HG03439 (cell line): ENCODE data around the gene XK.
"Not testable (repeated sequence)": the region's sequence is repeated elsewhere in the genome, so short reads cannot be mapped to it uniquely, and the experiment has no call there.

Experiments
- ATAC-seq: cut with Tn5 transposase; IDR thresholded peaks from one replicate; pipeline ENCODE4 v1.9.1; 2021; ENCODE audit warnings: mild to moderate bottlenecking, moderate library complexity; ENCODE audit not compliant: unreplicated experiment

The XK gene, protein sequence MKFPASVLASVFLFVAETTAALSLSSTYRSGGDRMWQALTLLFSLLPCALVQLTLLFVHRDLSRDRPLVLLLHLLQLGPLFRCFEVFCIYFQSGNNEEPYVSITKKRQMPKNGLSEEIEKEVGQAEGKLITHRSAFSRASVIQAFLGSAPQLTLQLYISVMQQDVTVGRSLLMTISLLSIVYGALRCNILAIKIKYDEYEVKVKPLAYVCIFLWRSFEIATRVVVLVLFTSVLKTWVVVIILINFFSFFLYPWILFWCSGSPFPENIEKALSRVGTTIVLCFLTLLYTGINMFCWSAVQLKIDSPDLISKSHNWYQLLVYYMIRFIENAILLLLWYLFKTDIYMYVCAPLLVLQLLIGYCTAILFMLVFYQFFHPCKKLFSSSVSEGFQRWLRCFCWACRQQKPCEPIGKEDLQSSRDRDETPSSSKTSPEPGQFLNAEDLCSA

DNA sequence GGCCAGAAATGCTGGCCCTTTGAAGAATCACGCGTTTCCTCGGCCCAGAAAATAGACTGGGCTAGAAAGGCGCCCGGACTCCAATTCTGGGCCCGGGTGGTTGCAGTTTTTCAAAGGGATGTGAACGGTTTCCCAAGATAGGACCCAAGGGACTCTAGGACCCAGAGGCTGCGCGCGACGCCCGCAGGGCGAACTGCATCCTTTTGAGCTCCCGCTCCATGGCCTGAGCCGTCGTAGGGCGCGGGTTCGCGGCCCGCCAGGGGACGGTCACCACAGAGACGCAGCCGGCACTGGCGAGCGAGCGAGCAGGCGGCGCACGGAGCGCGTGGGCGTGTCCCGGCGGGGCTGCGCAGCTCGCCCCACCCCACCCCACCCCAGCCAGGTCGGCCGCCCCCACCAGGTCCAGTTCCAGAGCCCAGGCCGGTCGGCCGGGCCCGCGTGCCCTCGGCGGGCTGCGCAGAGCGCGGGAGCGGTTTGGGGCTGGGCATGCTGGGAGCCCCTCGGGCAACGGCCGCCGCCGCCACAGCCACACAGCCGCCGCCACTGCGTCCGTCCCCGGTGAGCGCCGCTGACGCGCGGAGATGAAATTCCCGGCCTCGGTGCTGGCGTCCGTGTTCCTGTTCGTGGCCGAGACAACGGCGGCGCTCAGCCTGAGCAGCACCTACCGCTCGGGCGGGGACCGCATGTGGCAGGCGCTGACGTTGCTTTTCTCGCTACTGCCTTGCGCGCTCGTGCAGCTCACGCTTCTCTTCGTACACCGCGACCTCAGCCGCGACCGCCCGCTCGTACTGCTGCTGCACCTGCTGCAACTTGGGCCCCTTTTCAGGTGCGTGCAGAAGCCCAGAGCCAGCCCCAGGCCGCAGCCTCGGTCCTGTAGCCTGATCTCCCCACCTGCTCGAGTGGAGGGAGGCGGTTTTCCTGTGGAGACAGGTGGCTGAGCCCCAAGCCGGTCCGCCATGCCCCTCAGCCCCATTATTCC lies at the start of gene XK:
TSS of gene XK (plus strand) at position 411 of the 979 bp plus-strand sequence. CDS start at position 582, 171 bp downstream.
- ATAC-seq, result peak; percentile 67

DNA sequence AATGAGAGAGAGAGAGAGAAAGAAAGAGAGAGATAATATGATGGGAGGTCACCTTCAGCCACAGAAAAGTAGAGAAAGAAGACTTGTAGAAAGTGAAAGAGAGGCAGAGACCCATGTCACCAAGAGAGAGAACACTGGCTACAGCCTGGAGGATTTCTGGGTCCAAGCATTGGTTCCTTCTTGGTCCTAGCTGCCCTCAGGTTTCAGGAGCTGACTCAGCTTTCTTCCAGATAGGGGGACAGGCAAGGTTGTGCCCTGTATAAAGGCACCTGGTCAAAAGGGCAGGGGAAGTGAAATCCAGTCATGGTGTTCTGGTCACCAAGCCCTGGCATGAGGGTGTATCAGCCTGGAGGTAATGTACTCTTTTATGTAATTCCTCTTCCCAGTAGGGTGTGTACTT lies 47.5 kb upstream of the XK start:
- ATAC-seq, result no peak

DNA sequence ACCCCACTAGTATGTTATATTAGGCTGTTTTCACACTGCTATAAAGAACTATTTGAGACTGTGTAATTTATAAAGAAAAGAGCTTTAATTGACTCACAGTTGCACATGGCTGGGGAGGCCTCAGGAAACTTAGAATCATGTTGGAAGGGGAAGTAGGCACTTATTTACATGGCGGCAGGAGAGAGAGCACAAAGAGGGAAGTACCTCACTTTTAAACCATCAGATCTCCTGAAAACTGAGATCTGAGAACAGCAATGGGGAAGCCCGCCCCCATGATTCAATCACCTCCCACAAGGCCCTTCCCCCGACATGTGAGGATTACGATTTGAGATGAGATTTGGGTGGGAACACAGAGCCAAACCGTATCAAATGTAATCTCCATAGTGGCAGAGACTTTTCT lies 45.4 kb upstream of the XK start:
- no peak for ATAC-seq

DNA sequence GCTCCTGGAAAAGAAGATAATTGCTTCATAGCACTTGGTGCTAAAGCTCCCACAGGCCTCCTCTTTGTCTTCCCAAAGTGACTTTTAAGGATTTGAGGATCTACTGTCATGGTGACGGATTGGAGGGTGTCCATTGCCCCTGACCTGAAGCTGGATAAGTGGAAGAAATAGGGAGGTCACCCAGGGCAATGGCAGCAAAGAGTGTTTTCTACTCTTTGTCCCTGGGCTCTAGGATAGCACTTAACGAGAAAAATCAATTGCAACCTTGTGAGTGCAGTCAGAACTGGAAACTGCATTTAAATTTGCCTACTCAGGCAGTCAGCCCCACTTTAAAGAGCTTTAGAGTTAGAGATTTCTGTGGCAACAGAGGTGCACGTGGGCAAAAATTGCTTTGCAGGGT lies 43.7 kb upstream of the XK start:
- ATAC-seq, result no peak

DNA sequence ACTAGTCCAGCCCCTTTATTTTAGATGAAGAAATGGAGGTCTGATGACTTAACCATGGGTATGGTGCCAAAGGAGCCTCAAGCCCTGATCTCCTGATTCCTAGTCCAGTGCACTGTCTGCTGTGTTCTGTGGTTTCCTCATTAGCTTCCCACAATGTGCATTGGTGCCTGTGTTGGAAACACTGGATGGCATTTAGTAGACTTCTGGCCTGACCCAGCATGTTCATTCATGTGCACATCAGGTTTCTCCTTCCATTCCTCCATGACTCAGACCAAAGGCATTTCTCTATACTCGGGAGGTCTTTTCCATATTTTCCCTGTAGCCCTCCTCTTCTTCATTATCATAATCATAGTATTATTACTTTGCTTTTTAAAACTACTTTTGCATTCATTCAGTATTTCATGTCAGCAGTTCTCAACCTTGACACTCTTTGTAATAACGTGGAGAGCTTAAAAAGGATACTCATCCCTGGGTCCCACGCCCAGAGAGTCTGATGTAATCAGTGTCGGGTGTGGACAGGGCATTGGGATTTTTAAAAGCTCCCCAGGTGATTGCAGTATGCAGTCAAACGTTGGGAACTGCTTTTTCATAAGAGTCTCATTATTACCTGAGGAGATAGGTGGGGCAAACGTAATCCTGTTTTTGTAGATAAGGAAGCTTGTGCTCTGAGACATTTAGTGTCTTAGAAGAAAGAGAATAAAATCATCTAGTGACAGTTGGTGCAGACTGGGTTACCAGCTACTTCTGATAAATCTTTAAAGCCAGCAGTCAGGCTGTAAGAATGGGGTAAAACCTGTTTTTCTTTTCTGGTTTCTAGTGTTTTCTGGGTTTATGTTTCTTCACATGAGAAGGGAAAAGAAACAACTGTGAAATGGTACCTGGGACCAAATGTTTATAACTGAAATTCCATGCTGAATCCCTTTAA lies 40.9 kb upstream of the XK start:
- ATAC-seq, result no peak

DNA sequence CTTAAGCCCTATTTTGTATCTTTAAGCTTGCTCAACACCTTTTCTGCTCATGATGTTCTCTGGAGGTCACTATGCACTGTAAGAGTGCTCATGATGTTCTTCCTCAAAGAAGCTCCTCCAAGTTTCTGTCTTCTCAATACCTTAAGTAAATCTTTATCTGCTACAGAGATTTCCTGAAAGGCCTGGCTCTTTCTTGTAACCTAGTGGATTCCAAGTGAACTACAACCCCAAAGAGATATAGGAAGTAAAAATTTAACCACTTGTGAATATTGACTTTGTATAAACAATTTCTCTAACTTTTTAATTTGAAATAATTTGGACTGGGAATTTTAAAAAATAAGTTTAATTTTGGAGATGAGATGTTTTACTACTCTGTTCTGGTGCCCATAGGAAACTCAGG lies 39.3 kb upstream of the XK start:
- ATAC-seq, result no peak

DNA sequence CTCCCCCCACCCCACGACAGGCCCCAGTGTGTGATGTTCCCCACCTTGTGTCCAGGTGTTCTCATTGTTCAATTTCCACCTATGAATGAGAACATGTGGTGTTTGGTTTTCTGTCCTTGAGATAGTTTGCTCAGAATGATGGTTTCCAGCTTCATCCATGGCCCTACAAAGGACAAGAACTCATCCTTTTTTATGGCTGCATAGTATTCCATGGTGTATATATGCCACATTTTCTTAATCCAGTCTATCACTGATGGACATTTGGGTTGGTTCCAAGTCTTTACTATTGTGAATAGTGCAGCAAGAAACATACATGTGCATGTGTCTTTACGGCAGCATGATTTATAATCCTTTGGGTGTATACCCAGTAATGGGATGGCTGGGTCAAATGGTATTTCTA lies 34.7 kb upstream of the XK start:
- not testable (repeated sequence) for ATAC-seq

DNA sequence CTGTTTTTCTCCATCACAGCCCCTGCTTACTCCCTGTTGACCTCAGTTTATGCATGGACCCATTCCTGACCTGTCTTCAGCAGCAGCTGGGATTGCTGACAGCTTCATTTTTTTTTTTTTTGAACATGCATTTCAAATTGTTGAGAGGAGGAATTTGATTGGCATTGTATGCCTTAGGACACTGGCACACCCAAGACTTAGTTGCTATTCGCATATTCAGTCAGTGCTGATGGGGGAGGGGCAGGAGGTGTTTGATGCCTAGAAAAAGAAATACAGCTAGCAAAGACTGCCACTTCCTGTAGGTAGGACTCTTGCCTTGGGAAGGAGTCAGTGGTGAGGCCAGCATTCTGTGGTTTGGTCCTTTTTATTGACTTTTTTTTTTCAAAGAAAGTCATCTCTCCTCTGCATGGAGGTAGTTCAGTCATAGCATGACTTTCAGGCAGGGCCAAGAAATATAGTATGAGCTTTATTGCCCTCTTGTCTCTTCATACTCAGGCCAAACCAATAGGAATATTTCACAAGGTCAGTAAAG lies 33.6 kb upstream of the XK start:
- no peak for ATAC-seq

DNA sequence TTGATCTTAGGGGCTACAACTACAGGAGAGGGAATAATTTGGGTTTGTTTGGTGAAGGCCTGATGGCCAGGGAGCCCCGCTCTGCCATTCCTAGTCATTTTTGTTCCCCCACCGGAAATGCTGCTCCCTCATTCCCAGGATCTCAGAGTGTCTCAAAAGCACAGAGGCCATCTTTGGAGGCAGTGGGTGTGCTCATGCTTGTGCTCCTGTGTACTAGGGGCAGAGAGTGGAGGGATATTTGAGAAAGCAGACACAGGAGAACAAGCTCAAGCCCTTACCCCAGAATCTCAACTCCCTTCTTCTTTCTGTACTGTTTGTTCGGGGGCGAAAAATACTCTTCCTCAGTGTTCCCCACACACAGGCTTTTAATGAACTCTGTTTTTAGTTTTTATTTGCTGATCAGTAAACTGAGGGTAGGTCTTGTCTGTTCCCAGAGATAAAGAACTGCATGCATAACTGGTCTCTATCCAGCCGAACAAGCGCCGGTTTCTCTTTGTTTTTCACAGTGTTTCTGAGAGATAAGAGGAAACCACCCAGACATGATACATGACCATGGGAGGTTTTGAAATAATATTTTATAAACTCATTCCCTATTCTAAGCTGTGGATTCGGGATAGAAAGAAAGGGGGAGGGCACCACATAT lies 32.9 kb upstream of the XK start:
- no peak for ATAC-seq

DNA sequence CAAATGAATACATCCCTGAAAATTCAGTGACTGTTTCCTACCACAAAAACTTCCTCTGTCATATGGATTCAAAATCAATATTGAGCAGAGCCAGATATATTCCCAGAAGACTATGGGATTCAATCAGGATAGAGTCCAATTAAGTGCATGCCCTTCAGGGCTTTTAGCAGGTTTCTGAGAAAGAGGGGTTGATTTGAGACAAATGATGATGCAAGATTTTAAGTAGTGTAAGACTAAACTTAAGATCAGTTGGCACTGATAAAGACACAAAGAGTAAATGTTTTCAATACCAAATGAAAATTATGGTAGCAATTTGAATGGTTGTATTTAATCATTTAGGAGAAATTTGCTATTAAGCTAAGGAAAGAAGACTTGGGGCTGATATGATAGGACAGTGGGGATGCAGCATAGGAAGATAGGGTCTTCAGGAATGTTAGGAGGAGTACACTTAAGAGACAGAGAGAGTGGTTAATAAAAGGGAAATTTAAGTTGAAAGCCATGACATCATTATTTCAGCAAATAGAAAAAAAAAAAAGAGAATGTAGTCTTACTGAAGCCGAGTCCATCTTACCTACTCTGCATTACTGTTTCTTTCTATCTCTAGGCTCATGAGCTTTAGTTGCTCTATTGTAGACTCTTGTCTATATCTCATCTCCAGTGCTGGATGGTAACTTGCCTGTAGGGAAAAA lies 32.0 kb upstream of the XK start:
- ATAC-seq, result no peak

DNA sequence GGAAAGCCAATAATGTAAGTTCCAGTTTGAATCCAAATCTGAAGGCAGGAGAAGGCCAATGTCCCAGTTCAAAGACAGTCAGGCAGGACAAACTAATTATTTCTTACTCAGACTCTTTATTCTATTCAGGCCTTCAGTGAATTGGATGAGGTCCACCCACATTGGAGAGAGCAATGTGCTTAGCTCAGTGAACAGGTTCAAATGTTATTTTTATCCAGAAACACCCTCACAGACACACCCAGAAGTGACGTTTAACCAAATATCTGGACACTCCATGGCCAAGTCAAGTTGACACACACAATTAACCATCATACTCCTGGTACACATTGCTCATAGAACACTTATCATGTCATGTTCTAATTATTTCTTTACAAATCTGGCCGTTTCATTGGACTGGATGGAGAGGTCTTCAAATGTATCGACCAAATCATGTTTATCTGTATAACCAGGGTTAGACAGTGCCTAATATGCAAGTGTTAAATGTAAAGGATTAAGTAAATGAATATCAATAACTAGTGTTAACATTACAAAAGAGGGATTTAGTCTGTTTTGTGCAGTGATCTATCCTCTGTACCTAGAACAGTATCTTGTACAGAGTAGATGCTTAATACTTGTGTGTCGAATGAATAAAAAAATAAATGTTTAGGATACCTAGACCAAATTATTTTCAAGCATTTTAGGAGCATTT lies 27.1 kb upstream of the XK start:
- ATAC-seq, result no peak

DNA sequence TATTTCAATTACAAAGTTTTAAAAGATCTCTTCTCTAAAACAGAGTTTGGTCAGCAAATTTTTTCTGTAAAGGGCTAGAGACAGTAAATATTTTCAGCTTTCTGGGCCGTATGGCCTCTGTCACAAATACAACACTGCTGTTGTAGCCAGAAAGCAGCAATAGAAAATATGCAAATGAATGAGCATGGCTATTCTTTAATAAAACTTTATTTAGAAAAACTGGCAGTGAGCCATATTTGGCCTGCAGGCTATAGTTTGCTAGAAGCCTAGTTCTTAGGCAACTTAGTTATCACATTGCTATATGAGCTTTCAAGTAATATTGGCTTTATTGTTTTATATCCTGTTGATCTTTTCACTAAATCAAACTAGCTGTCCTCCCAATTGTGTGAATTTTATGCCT lies 26.5 kb upstream of the XK start:
- ATAC-seq, result no peak

DNA sequence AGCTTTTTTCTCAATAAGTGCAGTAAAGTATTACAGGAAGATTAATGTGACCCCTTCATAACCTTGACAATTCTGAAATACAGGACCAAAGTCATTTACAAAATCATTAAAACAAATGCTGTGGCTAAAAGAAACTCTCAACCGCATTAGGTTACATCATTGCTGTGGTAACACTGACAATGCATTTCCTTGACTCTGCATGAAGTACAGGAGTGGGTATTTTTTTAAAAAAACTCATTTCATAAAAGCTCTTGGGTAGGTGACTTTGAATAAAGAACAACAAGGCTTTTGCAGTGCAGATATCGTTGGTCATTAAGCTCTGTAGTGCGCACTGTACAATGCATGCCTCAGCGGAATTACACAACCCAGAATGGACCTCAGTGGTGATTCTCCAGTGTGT lies 23.4 kb upstream of the XK start:
- ATAC-seq, result no peak

DNA sequence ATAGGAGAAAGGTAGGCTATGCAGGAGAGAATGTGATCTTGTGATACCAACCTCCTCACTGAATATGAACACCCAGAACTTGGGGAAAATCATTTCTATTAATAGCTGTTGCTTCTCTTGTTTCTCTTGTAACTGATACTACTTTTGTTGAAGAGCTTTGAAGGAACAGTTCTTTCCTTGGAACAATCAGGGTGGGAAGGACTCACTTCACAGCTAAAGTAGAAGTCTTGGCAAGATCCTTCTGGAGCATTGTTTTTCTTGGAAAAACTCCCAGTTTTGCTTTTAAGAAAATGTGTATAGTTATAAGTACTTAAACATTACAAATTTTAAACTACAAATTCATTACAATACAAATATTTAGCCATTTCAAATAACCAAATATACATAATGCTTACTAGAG lies 19.1 kb upstream of the XK start:
- no peak for ATAC-seq

DNA sequence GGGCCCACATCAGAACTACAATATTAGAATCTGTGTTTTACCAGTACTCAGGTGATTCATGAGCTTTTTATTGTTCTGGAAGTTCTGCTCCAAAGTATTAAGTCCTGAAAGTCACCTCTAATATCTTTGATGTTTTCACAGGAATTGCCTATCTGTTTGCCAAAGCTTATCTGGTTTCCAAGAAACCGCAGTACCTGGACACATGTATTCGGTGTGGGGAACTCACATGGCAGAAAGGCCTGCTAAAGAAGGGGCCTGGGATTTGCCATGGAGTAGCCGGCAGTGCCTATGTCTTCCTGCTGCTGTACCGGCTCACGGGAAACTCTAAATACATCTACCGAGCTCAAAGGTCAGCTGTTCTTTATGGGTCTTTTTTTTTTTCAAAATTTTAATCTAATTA lies 18.4 kb upstream of the XK start:
- no peak for ATAC-seq

DNA sequence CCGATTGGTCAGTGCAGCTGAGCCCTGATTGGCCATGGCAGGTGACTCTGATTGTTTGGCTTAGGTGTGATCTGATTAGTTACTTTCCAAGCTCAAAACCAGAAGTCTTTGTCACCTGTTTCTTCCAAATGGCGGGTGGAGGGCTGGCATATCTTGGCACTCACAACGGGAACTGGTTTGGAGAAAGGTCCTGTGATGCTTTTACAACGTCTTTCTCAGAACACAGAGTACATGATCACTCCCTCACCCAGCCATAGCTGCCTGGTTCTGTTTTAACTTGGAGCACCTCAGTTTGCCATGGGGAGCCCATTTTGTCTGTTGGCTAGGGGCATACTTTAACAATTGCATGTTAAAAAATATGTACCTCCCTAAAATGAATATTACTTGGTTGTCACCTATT lies 13.0 kb upstream of the XK start:
- no peak for ATAC-seq

DNA sequence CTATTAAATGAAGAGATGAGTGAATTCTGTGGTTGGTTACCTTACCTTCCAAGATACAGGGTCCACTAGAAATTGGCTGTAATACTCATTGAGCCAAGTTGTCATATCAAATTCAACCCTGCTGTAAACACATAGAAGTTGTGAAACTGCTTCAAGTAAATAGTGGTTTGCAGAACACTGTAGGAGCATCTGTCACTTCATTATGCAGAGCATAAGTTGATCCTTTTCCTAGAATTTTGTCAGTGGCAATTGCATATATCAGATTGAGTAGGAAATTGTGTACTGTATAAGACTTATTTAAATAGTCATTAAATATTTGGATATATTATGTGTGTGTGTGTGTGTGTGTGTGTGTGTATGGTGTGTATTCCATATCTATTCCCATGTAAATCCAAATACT lies 8.8 kb upstream of the XK start:
- no peak for ATAC-seq

DNA sequence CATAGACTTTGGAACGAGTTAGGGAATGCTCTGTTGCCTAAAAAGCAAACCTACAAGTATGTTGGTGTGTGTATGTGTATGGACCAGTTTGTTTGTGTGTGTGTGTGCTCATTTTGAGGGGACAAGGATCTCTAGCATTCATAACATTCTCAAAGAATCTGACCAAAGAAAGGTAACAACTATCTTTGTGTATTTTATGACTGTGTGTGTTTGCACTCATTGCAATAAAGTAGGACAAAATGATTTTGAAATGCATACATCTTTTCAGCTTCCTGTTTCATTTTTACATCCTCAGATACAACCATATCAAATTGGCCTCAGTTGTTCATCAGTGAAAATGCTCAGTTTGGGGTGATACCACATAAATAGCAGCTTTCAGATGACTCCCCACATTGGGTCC lies 8.3 kb upstream of the XK start:
- no peak for ATAC-seq

DNA sequence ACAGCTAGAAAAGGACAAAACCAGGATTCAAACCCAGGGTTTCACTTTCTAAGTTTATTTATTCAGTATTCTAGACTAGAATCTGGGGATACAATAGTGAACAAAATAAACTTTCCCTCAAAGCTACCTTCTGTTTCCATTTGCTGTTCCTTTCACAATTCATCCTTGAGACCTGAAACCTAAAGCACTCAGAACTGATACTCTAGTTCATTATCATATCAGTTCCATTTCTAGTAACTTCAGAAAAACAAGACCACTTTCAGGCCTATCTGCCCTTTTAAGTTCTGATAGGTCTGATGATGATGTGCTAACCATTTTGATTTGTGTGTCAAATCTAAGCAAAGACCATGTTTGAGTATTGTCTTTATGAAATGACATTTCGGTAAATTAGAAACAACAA lies 7.8 kb upstream of the XK start:
- no peak for ATAC-seq
